ENCODE results near the gene CENPVL1. TPM values are rescaled to one million over a fixed set of nuclear protein-coding genes. Genes with fewer than 3 reads are reported as not detected.

The CENPVL1 gene
- total and polyA plus RNA-seq, 8 donors, result not detected

GRCh38 chrX:51760657-51761056 is 50.3 kb downstream of the CENPVL1 start:
- no peak for TF ChIP-seq POLR2AphosphoS5 (IDR thresholded peaks at IDR 0.05)
- no peak for TF ChIP-seq EP300 (IDR thresholded peaks at IDR 0.05)
- TF ChIP-seq POLR2A (IDR thresholded peaks at IDR 0.05), result no peak
- no peak for TF ChIP-seq CTCF (IDR thresholded peaks at IDR 0.05)
- no peak overlapping the region for H3K27ac ChIP-seq
- H3K9me3 ChIP-seq, result peaks cover 0 to 5% (median 0%) of the 10 kb centered on the region in 4 donors
- DNase-seq, result no peak
- no peak overlapping the region for H3K4me3 ChIP-seq
- peaks cover 0 to 3% (median 0%) of the 10 kb centered on the region in 3 donors for H3K27me3 ChIP-seq
- no peaks in the 10 kb centered on the region for H3K36me3 ChIP-seq
- WGBS, 5 donors, result 71 to 88% (median 80%) methylated on average over 4 of the region's 4 CpGs
- intact Hi-C loops (cut with DNase I; ENCODE audit: low total_unique reads), result no loop called here
- H3K4me1 ChIP-seq, result no peaks in the 10 kb centered on the region

Other genes with a start within 250 kb of the CENPVL1 start
- 1 to 10 TPM in 1 of 5 donors, under 1 TPM in 1, not detected in 3; 0.45 to 7.2 TPM for gene NUDT11, start 213.9 kb upstream of the CENPVL1 start, total RNA-seq
- gene NUDT11, start 213.9 kb upstream of the CENPVL1 start, polyA plus RNA-seq, result 1 to 10 TPM in 2 of 3 donors, under 1 TPM in 1; 0.61 to 1.2 (median 1.1) TPM
- not detected for gene CENPVL3, start 91.6 kb upstream of the CENPVL1 start, total RNA-seq
- gene CENPVL3, start 91.6 kb upstream of the CENPVL1 start, polyA plus RNA-seq, result not detected
- not detected for gene CENPVL2, start 27.7 kb upstream of the CENPVL1 start, total RNA-seq
- not detected for gene CENPVL2, start 27.7 kb upstream of the CENPVL1 start, polyA plus RNA-seq
- gene GSPT2, start 32.9 kb downstream of the CENPVL1 start, total RNA-seq, result 10 to 100 TPM in 1 of 5 donors, 1 to 10 TPM in 3, not detected in 1; 3.5 to 13.6 (median 5.1) TPM
- gene GSPT2, start 32.9 kb downstream of the CENPVL1 start, polyA plus RNA-seq, result 1 to 10 TPM; 2.9 to 3.1 (median 3.0) TPM
- gene MAGED1, start 183.1 kb downstream of the CENPVL1 start, total RNA-seq, result 10 to 100 TPM; 15.2 to 87.6 (median 57.6) TPM
- gene MAGED1, start 183.1 kb downstream of the CENPVL1 start, polyA plus RNA-seq, result 10 to 100 TPM; 24.5 to 47.7 (median 35.8) TPM

All from stomach (tissue), 9 donors.